GM19043 (cell line): ENCODE results near the gene A1BG.
A peak's percentile ranks its signal among the peaks of the same experiment; 100 is the strongest.
"Not testable (repeated sequence)": the region's sequence is repeated elsewhere in the genome, so short reads cannot be mapped to it uniquely, and the experiment has no call there.

Source experiments
- ATAC-seq: cut with Tn5 transposase; IDR thresholded peaks from one replicate; pipeline ENCODE4 v1.9.1; 2021; ENCODE audit warnings: low read depth; ENCODE audit not compliant: unreplicated experiment

A1BG gene

DNA sequence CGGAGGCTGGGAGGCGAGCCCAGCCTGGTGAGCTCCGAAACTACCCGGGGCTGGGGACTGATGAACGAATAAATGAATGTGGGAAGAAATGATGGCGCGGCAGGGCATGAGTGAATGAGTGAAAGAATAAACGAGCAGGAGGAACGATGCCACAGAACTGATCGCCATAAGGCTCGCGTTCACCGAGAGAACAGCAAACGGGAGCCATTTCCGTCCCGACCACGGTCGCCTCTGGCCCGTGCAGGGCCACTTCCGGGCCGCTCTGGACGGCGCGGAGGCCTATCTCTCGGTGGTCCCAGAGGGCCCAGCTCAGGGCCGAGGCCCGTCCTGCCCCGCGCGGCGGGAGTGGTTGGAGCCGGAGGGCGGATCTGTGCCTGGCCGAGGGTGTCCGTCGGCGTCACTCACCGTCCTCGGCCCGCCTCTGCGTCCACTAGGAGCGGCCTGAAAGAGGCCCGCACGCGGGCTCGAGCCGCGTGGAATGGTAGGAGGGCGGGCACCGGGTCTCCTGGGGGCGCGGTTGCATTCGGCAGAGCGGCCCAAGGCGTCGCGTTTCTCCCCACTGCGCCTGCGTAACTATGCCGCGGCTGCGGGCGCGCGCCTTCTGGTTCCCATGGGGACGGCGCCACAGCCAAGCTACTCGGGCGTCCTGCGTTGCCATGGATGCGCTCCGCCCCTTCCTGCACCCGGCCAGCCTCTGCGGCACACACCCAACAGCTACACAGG is 9.1 kb upstream of the A1BG start, which contains the start of gene ZNF497:
Gene ZNF497 (minus strand): TSS at position 480 of the 723 bp plus-strand sequence. CDS start 5,116 bp downstream, outside the sequence.
- ATAC-seq, result peak; percentile 82

- no peak for ATAC-seq
Measured at GRCh38 chr19:58361900-58362271, 8.6 kb upstream of the A1BG start.

DNA sequence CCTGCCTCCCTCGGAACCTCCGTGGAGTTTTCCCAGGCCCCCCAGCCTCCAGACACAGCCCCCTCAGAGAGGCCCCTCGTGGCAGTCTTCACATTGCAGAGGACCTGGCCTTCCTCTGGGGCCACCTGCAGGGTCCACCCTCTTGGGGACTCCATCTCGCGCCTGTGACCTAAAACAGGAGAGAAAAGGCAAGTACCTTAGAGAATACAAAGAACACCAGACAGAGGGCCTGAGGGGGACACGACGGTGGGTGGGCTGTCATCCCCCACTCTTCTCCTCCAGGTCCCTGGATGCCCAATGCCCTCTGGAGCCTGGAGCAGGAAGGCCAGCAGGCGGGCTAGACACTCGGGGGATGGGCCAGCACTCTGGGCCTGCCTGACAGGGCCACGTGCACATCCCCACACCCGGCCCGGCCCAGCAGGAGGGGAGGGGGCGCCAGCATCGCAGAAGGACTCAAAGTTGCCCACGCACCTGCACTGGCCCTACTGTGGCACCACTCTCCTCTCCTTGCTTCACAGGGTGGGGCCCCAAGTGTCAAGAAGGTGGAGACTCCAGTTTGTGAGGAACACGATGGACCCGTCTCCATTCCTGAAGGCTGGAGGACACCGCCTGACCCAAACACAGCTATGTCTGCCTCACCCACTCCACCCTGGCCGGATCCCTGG is 4.3 kb upstream of the A1BG start:
- ATAC-seq, result no peak

DNA sequence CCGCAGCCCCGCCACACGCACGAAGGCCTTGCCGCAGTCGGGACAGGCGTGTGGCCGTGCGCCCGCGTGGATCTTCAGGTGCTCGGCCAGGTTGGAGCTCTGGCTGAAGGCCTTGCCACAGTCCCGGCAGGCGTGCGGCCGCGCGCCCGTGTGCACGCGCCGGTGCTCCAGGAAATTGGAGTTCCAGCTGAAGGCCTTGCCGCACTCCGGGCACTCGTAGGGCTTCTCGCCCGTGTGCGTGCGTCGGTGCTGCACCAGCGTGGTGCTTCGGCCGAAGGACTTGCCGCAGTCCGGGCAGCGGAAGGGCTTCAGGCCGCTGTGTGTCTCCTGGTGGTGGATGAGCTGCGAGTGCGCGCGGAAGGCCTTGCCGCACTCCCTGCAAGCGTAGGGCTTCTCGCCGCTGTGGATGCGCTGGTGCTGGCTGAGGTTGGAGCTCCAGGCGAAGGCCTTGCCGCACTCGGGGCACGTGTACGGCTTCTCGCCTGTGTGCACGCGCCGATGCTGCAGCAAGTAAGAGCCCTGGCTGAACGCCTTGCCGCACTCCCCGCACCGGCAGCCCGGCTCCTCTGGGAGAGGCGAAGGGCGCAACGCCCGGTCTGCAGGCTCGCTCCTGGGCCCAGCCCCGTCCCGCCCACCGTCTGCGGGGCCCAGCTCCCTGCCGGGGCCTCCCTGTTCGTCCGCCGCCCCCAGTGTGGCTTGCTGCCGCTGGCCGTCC is 3.6 kb upstream of the A1BG start:
- ATAC-seq, result no peak

- ATAC-seq, result no peak
Measured at GRCh38 chr19:58355908-58356765, 2.8 kb upstream of the A1BG start.

DNA sequence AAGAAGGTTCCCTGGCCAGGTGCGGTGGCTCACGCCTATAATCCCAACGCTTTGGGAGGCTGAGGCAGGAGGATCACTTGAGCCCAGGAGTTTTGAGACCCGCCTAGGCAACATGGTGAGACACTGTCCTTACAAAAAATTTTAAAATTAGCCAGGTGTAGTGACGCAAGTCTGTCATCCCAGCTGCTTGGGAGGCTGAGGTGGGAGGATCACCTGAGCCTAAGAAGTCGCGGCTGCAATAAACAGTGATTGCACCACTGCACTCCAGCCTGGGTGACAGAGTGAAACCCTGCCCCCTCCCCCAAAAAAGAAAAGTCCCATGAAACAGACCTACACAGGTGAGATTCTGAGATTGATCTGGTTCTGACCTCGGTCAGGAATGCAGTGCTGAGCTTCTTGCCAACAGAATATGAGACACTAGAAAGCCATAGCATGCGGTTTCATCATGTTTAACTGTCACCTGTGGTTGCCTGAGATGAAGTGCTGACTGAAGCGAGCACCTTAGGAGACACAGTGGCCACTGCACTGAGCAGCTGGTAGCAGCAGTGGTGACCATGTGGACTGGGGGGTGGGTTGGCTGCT is 2.0 kb upstream of the A1BG start:
- no peak for ATAC-seq

DNA sequence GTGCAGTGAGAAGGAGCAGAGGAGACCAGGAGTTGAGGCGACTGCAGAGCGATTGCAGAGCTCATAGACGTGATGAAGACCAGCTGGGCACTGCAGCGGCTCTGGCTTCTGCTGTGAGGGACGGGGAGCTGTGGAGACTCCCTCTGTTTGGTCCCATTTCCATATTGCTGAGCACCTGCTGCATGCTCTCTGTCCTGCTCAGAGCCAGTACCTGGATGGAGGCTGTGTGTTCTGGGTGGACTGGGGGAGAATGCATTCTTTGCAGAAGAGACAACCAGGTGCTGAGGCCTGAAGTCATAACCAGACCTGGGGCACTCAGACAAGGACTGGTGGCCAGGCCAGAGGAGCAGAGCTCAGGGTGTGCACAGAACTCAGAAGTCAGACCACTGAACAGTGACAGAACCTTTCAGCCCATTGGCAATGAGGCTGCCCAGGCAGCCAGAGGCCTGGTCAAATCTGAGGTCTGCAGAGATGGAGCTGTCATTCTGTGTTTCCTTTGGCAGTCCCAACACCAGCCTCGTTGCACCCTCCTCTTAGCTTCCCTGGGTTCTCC is 1.3 kb upstream of the A1BG start:
- no peak for ATAC-seq

GRCh38 chr19:58353717-58354477 is 605 bp upstream of the A1BG start:
- ATAC-seq, result no peak

DNA sequence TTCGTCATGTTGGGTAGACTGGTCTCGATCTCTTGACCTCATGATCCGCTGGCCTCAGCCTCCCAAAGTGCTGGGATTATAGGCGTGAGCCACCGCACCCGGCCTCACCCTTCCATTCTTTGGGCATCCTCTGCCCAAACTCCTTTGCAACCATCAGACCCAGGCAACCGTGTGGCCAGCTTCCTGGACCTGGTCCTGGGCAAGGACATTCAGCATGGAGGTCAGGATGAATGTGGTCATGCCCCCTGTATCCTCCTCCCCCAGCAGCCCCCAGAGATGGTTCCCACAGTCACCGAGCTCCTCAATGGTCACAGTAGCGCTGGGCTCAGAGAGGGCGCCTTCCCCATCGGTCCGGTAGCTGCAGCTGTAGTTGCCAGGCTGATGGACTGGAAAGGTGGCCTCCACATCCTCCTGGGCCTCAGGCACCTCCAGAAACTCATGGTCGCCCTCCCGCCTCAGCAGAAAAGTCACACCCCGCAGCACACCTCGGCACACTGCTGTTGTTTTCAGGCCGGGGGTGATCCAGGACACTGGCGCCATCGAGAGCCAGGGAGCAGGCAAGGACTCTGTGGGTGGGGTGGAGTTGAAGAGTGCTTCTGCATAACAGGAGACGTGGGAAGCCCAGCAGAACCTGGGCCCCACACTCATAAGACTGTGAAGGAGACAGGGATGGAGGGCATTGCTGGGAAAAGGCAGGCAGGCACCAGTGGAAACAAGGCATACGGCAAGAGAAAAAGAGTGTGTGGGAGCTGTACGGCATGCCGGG is 1.1 kb downstream of the A1BG start:
- ATAC-seq, result no peak

DNA sequence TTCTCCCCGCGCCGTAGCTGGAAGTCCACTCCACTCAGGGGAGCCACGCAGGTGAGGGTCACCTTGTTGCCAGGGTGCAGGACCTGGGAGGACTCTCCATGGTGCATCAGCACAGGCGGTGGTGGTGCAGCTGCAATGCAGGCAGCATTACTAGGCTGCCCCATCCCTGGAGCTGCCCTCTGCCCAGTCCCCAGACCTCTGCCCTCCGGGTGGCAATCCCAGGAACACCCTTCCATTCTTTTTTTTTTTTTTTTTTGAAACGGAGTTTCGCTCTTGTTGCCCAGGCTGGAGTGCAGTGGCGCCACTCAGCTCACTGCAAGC is 1.8 kb downstream of the A1BG start:
- ATAC-seq, result no peak

- no peak for ATAC-seq
Measured at GRCh38 chr19:58350871-58351557, 2.3 kb downstream of the A1BG start.

DNA sequence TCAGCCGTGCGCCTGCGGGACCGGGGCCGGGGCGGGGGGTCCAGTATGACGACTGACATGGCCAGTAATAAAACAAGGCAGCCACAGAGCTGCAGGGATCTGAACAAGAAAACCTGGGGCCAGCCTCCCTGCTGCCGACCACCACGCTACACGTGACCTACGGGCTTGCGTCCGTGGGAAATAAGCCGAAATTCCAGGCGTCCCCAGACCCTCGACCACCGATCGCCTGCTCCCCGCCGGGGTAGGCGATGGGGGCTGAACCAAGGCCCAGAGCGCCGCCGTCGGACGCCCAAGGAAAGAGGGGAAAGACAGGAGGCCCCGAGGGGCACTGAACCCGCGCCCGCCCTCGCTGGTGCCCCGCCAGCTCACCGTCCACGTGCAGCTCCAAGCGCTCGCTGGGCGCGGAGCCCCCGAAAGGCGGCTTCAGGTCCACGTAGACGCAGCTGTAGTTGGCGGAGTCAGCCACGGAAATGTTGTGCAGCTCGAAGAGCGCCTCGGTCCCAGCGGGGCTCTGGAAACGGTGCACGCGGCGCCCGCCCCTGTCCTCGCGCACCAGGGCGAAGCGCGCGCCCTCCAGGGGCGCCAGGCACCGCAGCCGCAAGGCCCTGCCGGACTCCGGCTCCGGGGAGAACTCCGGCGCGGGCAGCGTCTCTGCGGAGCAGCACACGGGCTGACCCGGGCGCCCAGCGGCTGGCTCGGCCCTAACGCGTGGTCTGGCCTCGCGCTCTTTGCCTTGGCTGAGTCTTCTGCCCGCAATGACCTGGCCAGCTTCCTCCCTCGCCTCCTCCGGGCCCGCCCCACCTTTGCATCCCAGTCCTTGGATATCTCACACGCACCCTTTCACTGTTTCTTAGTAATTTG is 3.1 kb downstream of the A1BG start:
- ATAC-seq, result no peak

GRCh38 chr19:58349590-58349989 is 3.7 kb downstream of the A1BG start:
- ATAC-seq, result no peak

DNA sequence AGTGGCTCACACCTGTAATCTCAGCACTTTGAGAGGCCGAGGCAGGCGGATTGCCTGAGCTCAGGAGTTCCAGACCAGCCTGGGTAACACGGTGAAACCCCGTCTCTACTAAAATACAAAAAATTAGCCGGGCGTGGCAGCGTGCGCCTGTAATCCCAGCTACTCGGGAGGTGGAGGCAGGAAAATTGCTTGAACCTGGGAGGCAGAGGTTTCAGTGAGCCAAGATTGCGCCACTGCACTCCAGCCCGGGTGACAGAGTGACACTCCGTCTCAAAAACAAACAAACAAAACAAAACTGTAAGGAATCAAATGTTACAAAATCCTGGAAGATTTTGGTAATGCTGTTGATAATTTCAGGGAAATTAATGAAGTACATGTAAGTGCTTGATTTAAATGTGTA is 5.2 kb downstream of the A1BG start:
- ATAC-seq, result not testable (repeated sequence)

- peak; percentile 90 for ATAC-seq
Measured at GRCh38 chr19:58346961-58347929, 6.0 kb downstream of the A1BG start.

DNA sequence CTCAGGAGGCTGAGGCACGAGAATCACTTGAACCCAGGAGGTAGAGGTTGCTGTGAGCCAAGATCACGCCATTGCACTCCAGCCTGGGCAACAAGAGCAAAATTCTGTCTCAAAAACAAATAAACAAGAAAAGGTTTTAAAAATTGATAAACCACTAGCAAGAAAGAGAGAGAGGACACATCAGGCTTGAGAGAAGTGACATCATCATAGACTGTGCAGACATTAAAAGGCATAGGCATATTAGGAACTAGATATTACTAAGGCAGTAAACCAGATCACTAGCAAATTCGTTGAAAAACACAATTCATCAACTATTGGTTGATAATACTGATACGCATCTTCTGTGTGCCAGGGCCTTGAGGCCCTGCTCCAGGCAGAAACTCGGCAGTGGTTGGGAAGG is 7.7 kb downstream of the A1BG start:
- ATAC-seq, result no peak
